Gastroesophageal sphincter (tissue), 4 donors: ENCODE data around the gene CD1E. TPM values are rescaled to one million over a fixed set of nuclear protein-coding genes. Genes with fewer than 3 reads are reported as not detected.

ENCODE experiments used
- ATAC-seq: fragments of 150-250 bp; one replicate; pipeline ENCODE4 v1.9.1; 2016; ENCODE audit warnings: mild to moderate bottlenecking, moderate library complexity
- H3K27ac ChIP-seq, 4 donors: fragments of 200-600 bp; sonication (generic) in 3 of 4; 1 replicate in 3 of 4; 2 replicates in 1 of 4; pipeline ENCODE4 v1.5.1; 2016 to 2019
- H3K27me3 ChIP-seq: fragments of 200-600 bp; sonication (generic); one replicate; pipeline ENCODE4 v1.5.1; 2019
- H3K36me3 ChIP-seq, 2 donors: fragments of 200-600 bp; sonication (generic); one replicate each; pipeline ENCODE4 v1.5.1; 2019; ENCODE audit warnings: control low read depth in 1 of 2
- H3K4me1 ChIP-seq, 3 donors: fragments of 200-600 bp; sonication (generic); 1 replicate in 2 of 3; 2 replicates in 1 of 3; pipeline ENCODE4 v1.5.1; 2016 to 2019; ENCODE audit warnings: control low read depth in 2 of 3
- H3K4me3 ChIP-seq, 2 donors: fragments of 200-600 bp; sonication (generic); one replicate each; pipeline ENCODE4 v1.5.1; 2019; ENCODE audit warnings: mild to moderate bottlenecking in 1 of 2, moderate library complexity in 1 of 2
- H3K9me3 ChIP-seq, 3 donors: fragments of 200-600 bp; sonication (generic); one replicate each; pipeline ENCODE4 v1.5.1; 2017 to 2019; ENCODE audit warnings: control low read depth in 2 of 3
- EP300 ChIP-seq: sonication (generic); formaldehyde crosslinking; IDR thresholded peaks from one replicate; pipeline ENCODE4 v1.6.1; 2017; ENCODE audit warnings: antibody characterized with exemption, mild to moderate bottlenecking
- POLR2A ChIP-seq, 2 donors: fragments of 450-650 bp; IDR thresholded peaks; one replicate each; pipeline ENCODE4 v1.6.1; 2017; ENCODE audit warnings: antibody characterized with exemption in 2 of 2, mild to moderate bottlenecking in 2 of 2, moderate library complexity in 1 of 2
- POLR2AphosphoS5 ChIP-seq: sonication (generic); formaldehyde crosslinking; IDR thresholded peaks from one replicate; pipeline ENCODE4 v1.6.1; 2017; ENCODE audit warnings: antibody characterized with exemption
- WGBS, 2 donors: methylation state at CpG; one replicate each; pipeline ENCODE4 v1.1.5; 2018; ENCODE audit warnings: low coverage in 1 of 2; 5-methylcytosine and 5-hydroxymethylcytosine counted together
- total RNA-seq, 4 donors: library from RNA; depleted of rRNA; stranded (reverse); fragments of >200 nt; gene quantifications; one replicate each; pipeline ENCODE4 v1.1.0, GENCODE V29; 2016
- TF ChIP-seq, protein P1 (sequence below), 4 experiments: fragments of 200-600 bp in 2 of 4; fragments of 450-650 bp in 2 of 4; sonication (generic) in 1 of 4; IDR thresholded peaks; one replicate each; pipeline ENCODE4 v1.5.1; 2017 to 2019; ENCODE audit warnings: antibody characterized with exemption in 4 of 4, mild to moderate bottlenecking in 2 of 4, moderate library complexity in 2 of 4

The CD1E gene
- total RNA-seq, 4 donors from 2014 or later = 0.49 TPM; not detected in 3

- Histone ChIP-seq H3K4me1 (no peaks in the 10 kb centered on the region), H3K36me3 (no peaks in the 10 kb centered on the region), H3K4me3 (no peak overlapping the region), H3K27me3 (no peaks in the 10 kb centered on the region), H3K27ac (no peak overlapping the region), H3K9me3 (peaks cover 0 to 4% (median 0%) of the 10 kb centered on the region in 3 donors)
- 78% methylated on average over 1 of the region's 1 CpG; no CpG with 5 or more reads in 1 of the 2 donors for WGBS, 2 donors
- no peak for ATAC-seq
- TF ChIP-seq POLR2AphosphoS5 (no peak), POLR2A (IDR thresholded peaks at IDR 0.05) (no peak), EP300 (no peak)
- TF ChIP-seq, protein P1, sequence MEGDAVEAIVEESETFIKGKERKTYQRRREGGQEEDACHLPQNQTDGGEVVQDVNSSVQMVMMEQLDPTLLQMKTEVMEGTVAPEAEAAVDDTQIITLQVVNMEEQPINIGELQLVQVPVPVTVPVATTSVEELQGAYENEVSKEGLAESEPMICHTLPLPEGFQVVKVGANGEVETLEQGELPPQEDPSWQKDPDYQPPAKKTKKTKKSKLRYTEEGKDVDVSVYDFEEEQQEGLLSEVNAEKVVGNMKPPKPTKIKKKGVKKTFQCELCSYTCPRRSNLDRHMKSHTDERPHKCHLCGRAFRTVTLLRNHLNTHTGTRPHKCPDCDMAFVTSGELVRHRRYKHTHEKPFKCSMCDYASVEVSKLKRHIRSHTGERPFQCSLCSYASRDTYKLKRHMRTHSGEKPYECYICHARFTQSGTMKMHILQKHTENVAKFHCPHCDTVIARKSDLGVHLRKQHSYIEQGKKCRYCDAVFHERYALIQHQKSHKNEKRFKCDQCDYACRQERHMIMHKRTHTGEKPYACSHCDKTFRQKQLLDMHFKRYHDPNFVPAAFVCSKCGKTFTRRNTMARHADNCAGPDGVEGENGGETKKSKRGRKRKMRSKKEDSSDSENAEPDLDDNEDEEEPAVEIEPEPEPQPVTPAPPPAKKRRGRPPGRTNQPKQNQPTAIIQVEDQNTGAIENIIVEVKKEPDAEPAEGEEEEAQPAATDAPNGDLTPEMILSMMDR (IDR thresholded peaks at IDR 0.05) = no peak
These were observed 22.6 kb upstream of the CD1E start for GRCh38 chr1:158331106-158331425.

GRCh38 chr1:158331481-158332150 is 22.1 kb upstream of the CD1E start, which contains the start of gene CD1B:
TSS of gene CD1B (minus strand) at chr1:158331531. CDS start at chr1:158331423, 108 bp downstream.
- TF ChIP-seq POLR2AphosphoS5 = no peak
- TF ChIP-seq EP300 = no peak
- TF ChIP-seq, protein P1 (IDR thresholded peaks at IDR 0.05) = no peak
- TF ChIP-seq POLR2A (IDR thresholded peaks at IDR 0.05) = no peak
- H3K9me3 ChIP-seq = peaks cover 0 to 4% (median 0%) of the 10 kb centered on the region in 3 donors
- no peak for ATAC-seq
- no peaks in the 10 kb centered on the region for H3K27me3 ChIP-seq
- no peaks in the 10 kb centered on the region for H3K36me3 ChIP-seq
- no peak within 1 kb of the TSS for H3K4me3 ChIP-seq
- 76 to 86% methylated on average over 2 of the region's 2 CpGs for WGBS, 2 donors
- H3K27ac ChIP-seq = no peak within 1 kb of the TSS
- no peaks in the 10 kb centered on the region for H3K4me1 ChIP-seq

DNA sequence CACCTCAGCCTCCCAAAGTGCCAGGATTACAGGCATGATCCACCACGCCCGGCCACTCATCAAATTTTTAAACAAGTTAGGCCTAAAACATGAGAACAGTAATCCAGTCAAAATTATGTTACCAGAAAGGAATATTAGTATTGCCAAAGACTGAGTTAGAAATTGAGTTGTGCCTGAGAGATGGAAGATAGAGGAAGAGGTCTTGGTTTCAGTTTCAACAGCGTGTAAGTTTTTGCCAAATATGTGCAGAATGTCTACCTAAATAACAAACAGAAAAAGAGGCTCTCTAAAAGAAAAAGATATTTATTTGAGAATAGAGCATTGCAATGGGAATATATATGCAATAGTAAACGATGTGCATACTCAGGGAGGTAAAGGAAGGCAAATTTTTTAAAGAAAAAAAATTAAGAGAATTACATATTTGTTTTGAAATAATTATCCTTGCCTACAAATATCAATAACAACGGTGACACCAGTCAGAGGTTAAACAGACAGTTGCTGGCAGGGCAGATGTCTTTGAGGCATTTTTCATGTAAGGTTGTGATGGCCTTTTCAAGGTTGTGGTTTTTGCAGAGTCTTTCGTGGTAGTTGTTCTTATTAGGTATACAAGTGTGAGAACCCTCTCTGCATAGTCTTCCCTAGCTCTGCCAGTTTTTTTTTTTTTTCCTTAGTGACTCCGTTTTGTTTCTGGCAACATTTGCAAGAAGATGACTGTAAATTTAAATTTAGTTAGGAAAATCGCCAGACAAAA is 20.1 kb upstream of the CD1E start:
- no peak for TF ChIP-seq EP300
- TF ChIP-seq, protein P1 (IDR thresholded peaks at IDR 0.05) = no peak
- no peak for ATAC-seq
- H3K4me1 ChIP-seq = no peaks in the 10 kb centered on the region
- 49 to 62% methylated on average over 8 of the region's 8 CpGs for WGBS, 2 donors
- no peak overlapping the region for H3K27ac ChIP-seq
- H3K9me3 ChIP-seq = peaks cover 0 to 4% (median 0%) of the 10 kb centered on the region in 3 donors
- no peaks in the 10 kb centered on the region for H3K27me3 ChIP-seq
- no peaks in the 10 kb centered on the region for H3K36me3 ChIP-seq
- H3K4me3 ChIP-seq = no peak overlapping the region

- Histone ChIP-seq H3K9me3 (peaks cover 0 to 4% (median 0%) of the 10 kb centered on the region in 3 donors), H3K27ac (no peak overlapping the region), H3K27me3 (no peaks in the 10 kb centered on the region), H3K4me3 (no peak overlapping the region), H3K36me3 (no peaks in the 10 kb centered on the region), H3K4me1 (no peaks in the 10 kb centered on the region)
- ATAC-seq = no peak
- WGBS, 2 donors = 38 to 63% methylated on average over 1 to 2 of the region's 2 CpGs
- TF ChIP-seq EP300 (no peak), POLR2AphosphoS5 (no peak), POLR2A (IDR thresholded peaks at IDR 0.05) (no peak)
- TF ChIP-seq, protein P1 (IDR thresholded peaks at IDR 0.05) = no peak
These were observed 19.0 kb upstream of the CD1E start for GRCh38 chr1:158334526-158335212.
